ENCODE results near the gene SPON1. TPM values are rescaled to one million over a fixed set of nuclear protein-coding genes. Genes with fewer than 3 reads are reported as not detected.

Gene SPON1
- total and polyA plus RNA-seq, 2 of the 8 experiments (the other 6 are each of a cell fraction or from before 2014, with no cell fraction given) = 1.5 to 5.4 TPM

- no peak overlapping the region for H3K4ac ChIP-seq (replicated peaks; ENCODE audit: insufficient read length, low read depth, low read length)
- no peak overlapping the region for H3K14ac ChIP-seq (ENCODE audit: insufficient read length)
- no peak overlapping the region for H2BK15ac ChIP-seq (ENCODE audit: low read length)
- no peaks in the 10 kb centered on the region for H3K36me3 ChIP-seq (ENCODE audit: control insufficient read depth in 2 of 4, insufficient read depth in 4 of 4, low read length in 3 of 4)
- H3K27me3 ChIP-seq (replicated peaks in 1 of 4; ENCODE audit: control insufficient read depth in 3 of 4, extremely low read depth in 1 of 4, insufficient read depth in 3 of 4, low read length in 3 of 4) = no peaks in the 10 kb centered on the region
- no peaks in the 10 kb centered on the region for H3K9me3 ChIP-seq (ENCODE audit: insufficient read depth in 2 of 2, low read depth in 1 of 2, low read length in 1 of 2)
- H3K9ac ChIP-seq (replicated peaks in 1 of 4; ENCODE audit: extremely low read depth in 1 of 4, low read depth in 3 of 4, low read length in 3 of 4) = no peak overlapping the region
- H2BK120ac ChIP-seq (replicated peaks; ENCODE audit: low read depth, low read length) = no peak overlapping the region
- H2AK5ac ChIP-seq (ENCODE audit: low read depth, low read length) = no peak overlapping the region
- FAIRE-seq = no peak
- TF ChIP-seq NRF1 (IDR thresholded peaks at IDR 0.05; ENCODE audit: low read depth, low read length) (no peak), JUN (IDR thresholded peaks at IDR 0.05; ENCODE audit: low read depth, low read length) (no peak), GABPA (IDR thresholded peaks at IDR 0.05; ENCODE audit: borderline replicate concordance, insufficient read depth, low read length) (no peak), FOSL1 (IDR thresholded peaks at IDR 0.05; ENCODE audit: insufficient read depth, low read depth, low read length) (no peak), SIRT6 (IDR thresholded peaks at IDR 0.05; ENCODE audit: low read length) (no peak)
- no peak overlapping the region for H4K5ac ChIP-seq (ENCODE audit: insufficient read length, low read depth, low read length)
- H3K79me1 ChIP-seq (ENCODE audit: low read depth, low read length) = no peaks in the 10 kb centered on the region
- H3K56ac ChIP-seq (replicated peaks; ENCODE audit: insufficient read length, low read depth, low read length) = no peak overlapping the region
- H3K18ac ChIP-seq (ENCODE audit: extremely low read depth, low read length) = no peak overlapping the region
- H2BK20ac ChIP-seq (ENCODE audit: low read length) = no peak overlapping the region
- no peak overlapping the region for H3K23ac ChIP-seq (ENCODE audit: insufficient read length)
- H4K20me1 ChIP-seq (replicated peaks in 1 of 2; ENCODE audit: control insufficient read depth in 1 of 2, insufficient read depth in 2 of 2, low read length in 2 of 2) = no peaks in the 10 kb centered on the region
- H3K27ac ChIP-seq (ENCODE audit: low read depth, low read length) = no peak overlapping the region
- DNase-seq (ENCODE audit: low read depth in 1 of 2, low spot score in 2 of 2) = no peak
- H3K23me2 ChIP-seq (ENCODE audit: low read depth, low read length) = no peaks in the 10 kb centered on the region
- H2AFZ ChIP-seq (ENCODE audit: low read length) = no peak overlapping the region
- H3K79me2 ChIP-seq (ENCODE audit: control insufficient read depth in 1 of 2, insufficient read depth in 2 of 2, low read length in 2 of 2) = no peaks in the 10 kb centered on the region
- no peak overlapping the region for H2BK12ac ChIP-seq (ENCODE audit: low read depth, low read length)
- no peak overlapping the region for H2BK5ac ChIP-seq (ENCODE audit: low read depth, low read length)
- H3K4me2 ChIP-seq (ENCODE audit: insufficient read depth in 1 of 2, low read depth in 2 of 2, low read length in 2 of 2) = no peak overlapping the region
- no peak overlapping the region for H4K8ac ChIP-seq (ENCODE audit: extremely low read depth, insufficient read depth, low read length)
- no peak overlapping the region for H4K91ac ChIP-seq (replicated peaks; ENCODE audit: insufficient read length, low read length)
- ChIA-PET POLR2A (ENCODE audit: partially characterized antibody) (no interaction called here), CTCF (ENCODE audit: partially characterized antibody) (no interaction called here)
- peaks cover 0 to 3% (median 0%) of the 10 kb centered on the region in 4 experiments; a peak in 1 of 7 replicates for H3K4me1 ChIP-seq (replicated peaks in 1 of 4; ENCODE audit: control insufficient read depth in 3 of 4, insufficient read depth in 4 of 4, low read length in 3 of 4)
- no peak overlapping the region for H3K4me3 ChIP-seq (ENCODE audit: extremely low read depth in 1 of 4, insufficient read depth in 2 of 4, low read depth in 3 of 4, low read length in 4 of 4)
Measured at GRCh38 chr11:14101388-14101787, 138.9 kb downstream of the SPON1 start.
